Measurements from ENCODE around the gene SPTB. TPM values are rescaled to one million over a fixed set of nuclear protein-coding genes. Genes with fewer than 3 reads are reported as not detected.

Gene SPTB
- total RNA-seq, 1 experiment from 2014 or later = 0.13 TPM

- Histone ChIP-seq H3K27me3 (peaks cover 3% of the 10 kb centered on the region; the same call in 1 of the 2 replicates), H3K36me3 (no peaks in the 10 kb centered on the region), H3K4me3 (no peak overlapping the region), H3K9me3 (no peaks in the 10 kb centered on the region)
- DNase-seq = no peak
These were observed 26.3 kb upstream of the SPTB start for GRCh38 chr14:64906022-64906421.

DNA sequence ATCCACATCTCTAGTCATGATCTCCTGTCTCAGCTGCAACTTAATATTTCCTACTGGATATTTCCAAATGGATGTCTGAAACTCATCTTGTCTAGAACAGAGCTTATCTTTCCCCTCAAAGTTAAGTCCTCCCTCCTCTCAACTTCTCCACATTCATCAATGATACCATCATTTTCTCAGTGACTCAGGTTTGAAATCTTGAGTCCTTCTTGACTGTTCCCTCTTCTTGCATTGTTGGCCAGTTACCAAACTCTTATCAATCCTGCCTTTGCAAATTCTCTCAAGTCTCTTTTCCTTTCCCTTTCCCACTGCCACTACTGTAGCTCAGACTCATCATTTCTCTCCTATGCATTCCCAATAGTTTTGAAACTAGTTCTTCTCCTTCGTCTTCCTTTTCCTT is 20.3 kb upstream of the SPTB start:
- DNase-seq = no peak
- Histone ChIP-seq H3K27me3 (no peaks in the 10 kb centered on the region; the same call in none of the 2 replicates), H3K9me3 (no peaks in the 10 kb centered on the region), H3K36me3 (no peaks in the 10 kb centered on the region), H3K4me3 (no peak overlapping the region)

DNA sequence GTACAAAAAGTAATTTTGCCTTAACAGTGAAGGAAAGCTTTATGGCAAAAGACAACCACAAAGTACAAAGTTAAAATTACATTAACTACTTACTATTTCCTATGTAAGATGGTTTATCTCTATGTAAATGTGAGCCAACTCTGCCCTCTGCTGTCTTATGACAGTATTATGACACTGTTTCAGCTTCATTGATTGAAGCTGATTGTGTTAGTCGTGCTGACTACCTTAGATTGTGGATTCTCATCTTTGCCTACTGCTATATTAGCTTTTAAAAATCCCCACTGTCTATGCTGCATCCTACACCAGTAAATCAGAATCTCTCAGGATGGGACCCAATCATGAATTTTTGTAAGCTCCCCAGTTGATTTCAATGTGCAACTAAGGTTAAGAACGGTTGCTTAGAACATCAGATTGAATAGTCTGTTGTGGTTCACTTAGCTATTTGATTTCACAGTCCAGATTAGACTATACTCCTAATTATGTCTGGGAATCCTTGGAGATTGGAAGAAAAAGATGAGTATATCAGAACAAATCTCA is 12.2 kb upstream of the SPTB start:
- H3K9me3 ChIP-seq = no peaks in the 10 kb centered on the region
- H3K36me3 ChIP-seq = no peaks in the 10 kb centered on the region
- peaks cover 5% of the 10 kb centered on the region for H3K27me3 ChIP-seq
- DNase-seq = no peak
- no peak overlapping the region for H3K4me3 ChIP-seq

DNA sequence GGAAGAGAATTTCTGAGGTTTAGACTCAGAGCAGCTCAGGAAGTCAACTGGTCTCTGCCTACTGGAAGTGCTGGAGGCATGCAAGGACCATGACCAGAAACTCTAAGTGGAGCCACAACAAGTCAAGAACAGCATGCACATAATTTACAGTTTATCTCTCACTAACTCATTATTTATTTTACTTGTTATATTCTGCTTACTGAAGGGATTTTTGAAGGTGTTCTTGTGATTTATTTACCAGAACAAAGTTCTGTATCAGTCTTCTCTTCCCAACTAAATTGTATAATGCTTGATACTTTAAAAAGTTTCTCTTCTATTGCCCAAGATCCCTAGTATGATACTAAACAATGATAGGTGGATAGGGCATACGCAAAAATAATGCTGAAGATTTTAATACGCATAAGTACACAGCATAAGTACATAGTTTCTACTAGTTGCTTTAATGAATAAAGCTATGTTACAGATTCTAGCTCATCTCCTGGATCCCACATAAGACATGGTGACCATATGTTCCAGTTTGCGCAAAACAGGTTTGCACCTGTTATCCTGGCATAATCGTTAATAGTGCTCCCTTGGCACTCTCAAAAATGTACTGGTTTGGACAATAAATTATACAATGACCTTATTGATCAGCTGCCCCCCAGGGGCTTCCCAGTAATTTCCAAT is 11.6 kb upstream of the SPTB start:
- Histone ChIP-seq H3K36me3 (no peaks in the 10 kb centered on the region), H3K9me3 (no peaks in the 10 kb centered on the region), H3K27me3 (peaks cover 5% of the 10 kb centered on the region), H3K4me3 (no peak overlapping the region)
- no peak for DNase-seq

- Histone ChIP-seq H3K4me3 (no peak overlapping the region), H3K36me3 (no peaks in the 10 kb centered on the region), H3K9me3 (no peaks in the 10 kb centered on the region), H3K27me3 (peaks cover 14% of the 10 kb centered on the region)
- no peak for DNase-seq
These were observed 9.6 kb upstream of the SPTB start for GRCh38 chr14:64889352-64889751.

GRCh38 chr14:64885559-64885958 is 5.9 kb upstream of the SPTB start:
- H3K36me3 ChIP-seq = no peaks in the 10 kb centered on the region
- H3K9me3 ChIP-seq = no peaks in the 10 kb centered on the region
- no peak for DNase-seq
- H3K27me3 ChIP-seq = peaks cover 42% of the 10 kb centered on the region
- H3K4me3 ChIP-seq = no peak overlapping the region

DNA sequence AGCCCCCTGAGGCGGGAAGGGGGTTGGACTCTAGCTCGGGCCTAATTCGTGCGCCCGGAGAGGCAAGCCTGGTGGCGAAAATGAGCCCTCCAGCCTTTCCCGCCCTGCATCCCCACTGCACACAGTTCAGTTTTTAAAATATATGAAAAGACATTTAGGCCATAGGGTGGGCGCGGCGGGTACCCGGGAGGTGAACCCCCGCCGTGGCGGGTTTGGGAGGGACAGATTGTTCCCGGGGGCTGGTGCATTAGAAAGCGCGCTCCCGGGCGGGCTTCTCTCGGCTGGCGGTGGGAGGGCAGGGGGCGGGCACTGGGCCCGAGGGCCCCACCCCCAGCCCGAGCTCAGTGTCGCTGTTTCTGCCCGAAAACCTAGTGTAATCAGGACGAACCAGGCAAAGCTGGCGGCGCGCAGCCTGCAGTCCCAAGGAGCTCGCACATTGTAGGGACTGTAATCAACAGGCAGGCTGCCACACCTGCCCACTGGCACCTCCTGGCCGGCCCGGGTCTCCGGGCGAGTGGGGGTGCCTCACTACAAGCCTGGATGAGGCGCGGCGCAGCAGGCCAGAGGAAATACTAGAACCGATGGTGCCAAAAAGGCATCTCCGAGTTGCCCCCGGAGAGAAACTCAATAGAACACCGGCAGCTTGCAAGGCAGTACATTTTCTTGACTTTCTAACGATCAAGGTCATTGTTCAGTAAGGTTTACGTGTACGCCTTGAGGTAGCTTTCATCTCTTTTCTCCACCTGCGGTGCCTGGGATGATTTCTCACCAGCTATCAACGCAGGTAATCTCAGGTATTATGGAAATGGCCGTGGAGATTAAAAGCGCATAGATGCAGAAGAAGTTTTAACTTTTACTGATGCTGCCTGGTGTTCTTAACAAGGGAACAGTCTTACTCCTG is 764 bp upstream of the SPTB start:
- Histone ChIP-seq H3K9me3 (no peaks in the 10 kb centered on the region), H3K27me3 (peaks cover 54% of the 10 kb centered on the region), H3K36me3 (no peaks in the 10 kb centered on the region), H3K4me3 (no peak overlapping the region)
- DNase-seq = no peak

DNA sequence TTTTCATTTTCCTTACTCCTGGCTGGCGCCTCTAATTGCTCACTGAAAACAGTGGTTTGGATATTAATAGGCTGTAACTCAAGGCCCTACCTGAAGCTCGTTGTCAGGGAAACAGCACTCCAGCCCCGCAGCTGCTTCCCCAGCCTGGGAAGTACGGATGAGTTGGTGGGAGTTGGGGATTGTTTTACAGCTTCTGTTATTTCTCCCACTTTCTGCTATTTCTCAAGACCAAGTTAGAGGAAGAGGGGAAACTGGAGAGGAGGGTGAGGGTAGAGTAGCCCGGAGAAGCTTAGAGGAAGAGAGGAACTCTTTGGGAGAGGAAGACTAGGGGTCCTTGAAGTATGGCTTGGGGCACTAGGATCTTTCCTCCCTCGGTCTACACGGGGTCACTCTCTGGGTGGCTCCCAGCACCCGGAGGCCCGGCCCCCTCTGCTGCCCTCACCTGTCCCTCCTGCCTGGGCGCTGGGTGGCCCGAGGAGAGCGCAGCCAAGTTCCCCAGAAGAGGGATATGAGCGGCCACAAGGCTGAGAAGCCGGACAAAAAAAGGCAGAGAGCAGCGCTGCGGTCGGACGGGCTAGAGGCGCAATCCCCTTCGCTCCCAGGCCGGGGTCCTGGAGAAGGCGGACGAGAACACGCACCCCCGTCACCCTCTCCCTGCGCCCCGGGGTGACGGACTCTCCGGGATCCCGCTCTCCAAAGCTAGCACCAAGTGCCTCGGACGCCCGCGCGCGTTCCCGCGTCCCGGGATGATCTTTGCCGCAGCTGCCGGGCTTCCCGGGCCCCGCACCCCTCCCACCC is 671 bp downstream of the SPTB start:
- no peaks in the 10 kb centered on the region for H3K36me3 ChIP-seq
- no peak for DNase-seq
- peaks cover 47% of the 10 kb centered on the region for H3K27me3 ChIP-seq
- no peak overlapping the region for H3K4me3 ChIP-seq
- no peaks in the 10 kb centered on the region for H3K9me3 ChIP-seq

- Histone ChIP-seq H3K4me3 (no peak overlapping the region), H3K27me3 (peaks cover 43% of the 10 kb centered on the region), H3K9me3 (no peaks in the 10 kb centered on the region), H3K36me3 (no peaks in the 10 kb centered on the region)
- DNase-seq = no peak
These were observed 1.9 kb downstream of the SPTB start for GRCh38 chr14:64877846-64878245.

DNA sequence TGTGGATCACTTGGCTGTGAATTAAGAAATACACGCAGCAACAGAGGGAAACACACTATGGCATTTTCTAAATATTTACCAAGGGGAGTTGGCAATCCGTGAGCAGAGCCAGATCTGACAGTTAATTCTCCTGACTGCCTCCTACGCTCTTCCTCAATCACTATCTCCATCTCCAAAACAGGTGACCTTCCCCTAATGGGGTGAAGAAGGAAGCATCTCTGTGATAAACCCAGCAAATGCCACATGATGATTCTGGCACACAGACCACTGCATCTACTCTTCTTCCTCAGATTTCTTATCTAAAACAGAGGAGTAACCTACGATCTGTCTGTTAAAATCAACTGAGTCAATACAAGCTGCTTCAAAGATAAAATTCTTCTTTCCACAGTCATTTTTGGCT is 4.4 kb downstream of the SPTB start:
- no peaks in the 10 kb centered on the region for H3K36me3 ChIP-seq
- H3K4me3 ChIP-seq = no peak overlapping the region
- no peak for DNase-seq
- no peaks in the 10 kb centered on the region for H3K9me3 ChIP-seq
- peaks cover 21% of the 10 kb centered on the region for H3K27me3 ChIP-seq

GRCh38 chr14:64873506-64874219 is 6.0 kb downstream of the SPTB start:
- H3K27me3 ChIP-seq = peaks cover 12% of the 10 kb centered on the region
- no peaks in the 10 kb centered on the region for H3K9me3 ChIP-seq
- no peaks in the 10 kb centered on the region for H3K36me3 ChIP-seq
- DNase-seq = no peak
- no peak overlapping the region for H3K4me3 ChIP-seq

GRCh38 chr14:64871344-64871743 is 8.4 kb downstream of the SPTB start:
- Histone ChIP-seq H3K27me3 (peaks cover 6% of the 10 kb centered on the region), H3K36me3 (no peaks in the 10 kb centered on the region), H3K9me3 (no peaks in the 10 kb centered on the region), H3K4me3 (no peak overlapping the region)
- DNase-seq = no peak

GRCh38 chr14:64870160-64870559 is 9.5 kb downstream of the SPTB start:
- Histone ChIP-seq H3K4me3 (no peak overlapping the region), H3K27me3 (no peaks in the 10 kb centered on the region; the same call in 1 of the 2 replicates), H3K9me3 (no peaks in the 10 kb centered on the region), H3K36me3 (no peaks in the 10 kb centered on the region)
- no peak for DNase-seq

DNA sequence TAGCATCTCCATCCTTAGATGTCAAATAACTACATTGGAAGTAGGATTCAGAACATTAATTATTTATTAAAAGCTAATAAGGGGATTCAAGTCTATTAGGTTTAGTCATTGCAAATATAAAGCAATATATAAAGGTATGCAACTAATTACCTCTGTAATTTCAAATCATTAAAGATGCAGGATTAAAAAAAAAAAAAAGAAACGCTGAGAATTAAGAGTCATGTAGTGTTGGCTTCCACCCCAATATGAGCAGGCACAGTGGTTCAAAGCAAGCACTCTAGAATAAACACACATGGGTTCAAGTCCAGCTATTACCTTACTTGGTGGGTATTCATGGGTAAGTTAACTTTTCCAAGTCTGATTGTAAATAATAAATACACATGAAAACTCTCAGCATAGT is 10.9 kb downstream of the SPTB start:
- H3K9me3 ChIP-seq = no peaks in the 10 kb centered on the region
- H3K36me3 ChIP-seq = no peaks in the 10 kb centered on the region
- no peak for DNase-seq
- H3K4me3 ChIP-seq = no peak overlapping the region
- no peaks in the 10 kb centered on the region; the same call in 1 of the 2 replicates for H3K27me3 ChIP-seq

DNA sequence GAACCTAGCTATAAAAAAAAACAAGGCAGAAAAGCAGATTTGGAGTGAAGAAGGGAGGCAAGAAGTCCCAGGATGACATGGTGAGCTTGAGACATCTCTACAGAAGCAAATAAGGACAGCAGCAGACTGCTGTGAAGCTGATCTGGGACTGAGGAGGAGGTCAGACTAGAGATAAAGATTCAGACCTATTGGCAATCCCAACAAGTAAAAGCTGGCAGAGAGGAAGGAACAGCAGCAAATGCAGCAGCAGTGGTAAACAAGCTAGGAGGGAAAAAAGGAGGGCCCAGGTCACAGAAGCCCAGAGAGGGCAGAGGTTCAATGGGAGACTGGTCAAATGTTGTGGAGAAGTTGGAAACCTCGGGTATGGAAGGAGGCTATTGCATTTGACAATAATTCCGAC is 11.3 kb downstream of the SPTB start:
- Histone ChIP-seq H3K27me3 (no peaks in the 10 kb centered on the region; the same call in 1 of the 2 replicates), H3K9me3 (no peaks in the 10 kb centered on the region), H3K4me3 (no peak overlapping the region), H3K36me3 (no peaks in the 10 kb centered on the region)
- DNase-seq = no peak

- no peak for DNase-seq
- Histone ChIP-seq H3K27me3 (no peaks in the 10 kb centered on the region; the same call in 1 of the 2 replicates), H3K9me3 (no peaks in the 10 kb centered on the region), H3K4me3 (no peak overlapping the region), H3K36me3 (no peaks in the 10 kb centered on the region)
These were observed 12.5 kb downstream of the SPTB start for GRCh38 chr14:64867182-64867581.
